ENCODE results near the gene IQSEC1.

Gene IQSEC1

DNA sequence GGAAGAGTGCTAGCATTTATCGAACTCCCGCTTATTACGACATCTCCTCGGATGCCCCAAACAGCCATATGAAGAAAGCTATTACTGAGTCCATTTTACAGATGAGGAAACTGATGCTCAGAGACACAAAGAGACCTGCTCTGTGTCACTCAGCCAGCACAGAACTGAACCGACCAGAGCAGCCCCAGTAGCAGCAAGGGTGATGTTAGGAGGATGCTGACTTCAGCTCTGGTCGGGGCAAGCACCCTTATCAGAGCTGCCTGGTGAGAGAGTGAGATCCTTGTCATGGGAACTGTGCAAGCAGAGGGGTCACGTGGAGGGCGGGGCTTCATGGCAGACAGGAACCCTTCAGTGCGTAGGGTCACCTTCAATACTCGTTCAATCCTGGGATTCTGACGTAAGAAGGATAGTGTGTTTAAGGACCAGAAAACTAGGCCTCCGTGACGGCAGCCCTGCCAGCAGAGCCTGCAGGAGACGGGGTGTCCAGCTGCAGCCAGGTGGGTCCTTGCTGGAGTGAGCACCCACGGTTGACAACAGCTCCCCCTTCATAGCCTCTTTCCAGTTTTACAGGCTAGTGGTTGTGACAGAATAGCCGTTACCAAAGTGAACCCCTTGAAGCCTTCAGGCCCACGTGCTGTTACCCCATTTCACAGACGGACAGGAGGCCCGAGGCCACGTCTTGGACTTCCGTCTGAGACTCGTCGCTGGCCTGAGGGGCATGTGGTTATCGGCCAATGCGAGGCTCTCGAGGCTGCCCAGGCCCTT lies 12.0 kb upstream of the IQSEC1 start:
- TF ChIP-seq, protein P1, sequence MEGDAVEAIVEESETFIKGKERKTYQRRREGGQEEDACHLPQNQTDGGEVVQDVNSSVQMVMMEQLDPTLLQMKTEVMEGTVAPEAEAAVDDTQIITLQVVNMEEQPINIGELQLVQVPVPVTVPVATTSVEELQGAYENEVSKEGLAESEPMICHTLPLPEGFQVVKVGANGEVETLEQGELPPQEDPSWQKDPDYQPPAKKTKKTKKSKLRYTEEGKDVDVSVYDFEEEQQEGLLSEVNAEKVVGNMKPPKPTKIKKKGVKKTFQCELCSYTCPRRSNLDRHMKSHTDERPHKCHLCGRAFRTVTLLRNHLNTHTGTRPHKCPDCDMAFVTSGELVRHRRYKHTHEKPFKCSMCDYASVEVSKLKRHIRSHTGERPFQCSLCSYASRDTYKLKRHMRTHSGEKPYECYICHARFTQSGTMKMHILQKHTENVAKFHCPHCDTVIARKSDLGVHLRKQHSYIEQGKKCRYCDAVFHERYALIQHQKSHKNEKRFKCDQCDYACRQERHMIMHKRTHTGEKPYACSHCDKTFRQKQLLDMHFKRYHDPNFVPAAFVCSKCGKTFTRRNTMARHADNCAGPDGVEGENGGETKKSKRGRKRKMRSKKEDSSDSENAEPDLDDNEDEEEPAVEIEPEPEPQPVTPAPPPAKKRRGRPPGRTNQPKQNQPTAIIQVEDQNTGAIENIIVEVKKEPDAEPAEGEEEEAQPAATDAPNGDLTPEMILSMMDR (conservative IDR thresholded peaks at IDR 0.05; ENCODE audit: low read depth, low read length) = no peak
- DNase-seq (ENCODE audit: low read depth) = no peak
- H3K4me3 ChIP-seq (ENCODE audit: low read depth, low read length) = no peak overlapping the region

DNA sequence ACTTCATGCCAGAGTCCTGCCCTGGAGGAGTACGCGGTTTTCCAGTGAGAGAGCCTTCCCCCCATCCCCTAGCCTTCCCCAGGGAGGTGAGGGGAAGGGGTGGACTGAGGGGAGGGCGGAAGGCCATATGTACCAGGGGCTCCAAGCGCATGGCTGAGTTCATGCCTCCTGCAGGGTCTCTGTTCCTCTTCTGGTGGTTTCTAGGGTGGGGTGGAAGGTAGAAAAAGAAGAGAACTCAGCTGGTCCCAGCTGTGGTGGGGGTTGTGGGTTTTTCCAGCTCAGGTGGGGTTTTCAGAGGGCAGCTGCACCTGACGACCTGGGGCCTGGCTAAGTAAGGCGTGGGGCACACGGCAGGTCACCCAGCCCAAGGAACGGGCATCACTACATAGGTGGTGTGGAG lies 10.7 kb upstream of the IQSEC1 start:
- no peak for DNase-seq (ENCODE audit: low read depth)
- TF ChIP-seq, protein P1 (conservative IDR thresholded peaks at IDR 0.05; ENCODE audit: low read depth, low read length) = no peak
- no peak overlapping the region for H3K4me3 ChIP-seq (ENCODE audit: low read depth, low read length)

DNA sequence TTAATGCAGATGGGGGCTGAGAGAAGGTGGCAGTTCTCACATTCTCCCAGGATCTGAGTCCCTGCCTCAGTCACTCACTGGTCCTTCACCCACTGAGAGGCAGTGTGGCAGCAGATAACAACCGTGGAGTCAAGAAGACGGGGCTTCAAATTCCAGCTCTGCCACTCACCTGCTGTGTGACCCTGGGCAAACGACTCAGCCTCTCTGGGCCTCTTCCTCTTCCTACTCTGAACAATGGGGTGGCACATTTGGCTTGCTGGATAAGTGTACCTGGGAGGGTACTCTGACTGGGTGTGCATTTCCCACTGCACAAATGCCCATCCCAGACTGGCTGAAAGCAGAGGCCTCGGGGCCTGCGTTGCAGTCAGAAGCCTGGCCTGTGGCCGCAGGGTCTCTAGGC lies 10.0 kb upstream of the IQSEC1 start:
- TF ChIP-seq, protein P1 (conservative IDR thresholded peaks at IDR 0.05; ENCODE audit: low read depth, low read length) = no peak
- H3K4me3 ChIP-seq (ENCODE audit: low read depth, low read length) = no peak overlapping the region
- DNase-seq (ENCODE audit: low read depth) = no peak

DNA sequence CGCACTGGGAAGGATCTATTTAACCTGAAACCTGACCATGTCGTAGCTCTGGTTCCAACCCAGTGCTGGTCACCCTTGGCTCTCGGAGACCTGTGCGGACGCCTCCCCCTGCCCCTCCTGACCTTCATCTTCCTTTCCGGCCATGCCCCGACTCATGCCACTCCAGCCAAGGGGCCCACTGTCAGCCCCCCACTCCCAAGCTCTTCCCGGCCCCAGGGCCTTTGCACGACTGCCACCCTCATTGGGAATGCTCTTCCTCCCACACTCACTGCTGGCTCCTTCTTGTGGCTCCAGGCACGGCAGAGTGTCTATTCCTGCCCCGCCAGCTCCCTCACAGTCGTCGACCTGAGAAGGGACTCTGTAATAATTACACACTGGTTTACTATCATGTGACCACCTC lies 9.4 kb upstream of the IQSEC1 start:
- TF ChIP-seq, protein P1 (conservative IDR thresholded peaks at IDR 0.05; ENCODE audit: low read depth, low read length) = no peak
- H3K4me3 ChIP-seq (ENCODE audit: low read depth, low read length) = no peak overlapping the region
- no peak for DNase-seq (ENCODE audit: low read depth)

DNA sequence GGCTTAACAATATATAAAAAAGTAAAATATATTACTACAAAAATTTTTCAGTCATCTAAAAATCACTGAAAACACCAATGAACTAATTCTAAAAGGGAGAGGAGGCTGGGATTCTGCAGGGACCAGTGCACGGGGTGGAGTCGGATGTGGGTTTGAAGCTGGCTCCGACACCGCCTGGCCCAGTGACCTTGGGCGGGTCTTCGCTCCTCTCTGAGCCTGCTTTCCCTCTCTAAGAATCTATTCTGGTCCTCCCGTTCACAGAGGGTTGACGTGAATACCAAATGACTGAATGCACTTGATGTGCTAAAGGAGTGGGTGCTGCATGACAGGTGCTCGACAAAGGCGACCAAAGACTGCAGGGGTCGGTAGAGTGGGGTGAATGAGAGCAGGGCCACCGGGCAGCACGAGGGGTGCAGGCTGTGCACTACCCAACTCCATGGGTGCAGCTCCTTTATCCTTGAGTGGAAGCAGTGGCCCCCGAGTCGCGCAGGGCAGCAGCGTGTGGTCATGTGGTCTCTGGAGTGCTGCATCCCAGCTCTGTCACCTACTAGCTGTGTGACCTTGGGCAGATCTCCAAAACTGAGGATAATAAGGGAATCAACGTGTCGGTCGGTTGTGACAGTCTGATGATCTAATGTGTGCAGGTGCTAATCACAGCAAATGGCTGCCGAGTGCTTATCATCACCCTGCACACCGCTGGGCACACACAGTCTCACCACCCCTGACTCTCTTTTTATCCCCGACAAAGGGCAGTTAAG lies 8.6 kb upstream of the IQSEC1 start:
- TF ChIP-seq, protein P1 (conservative IDR thresholded peaks at IDR 0.05; ENCODE audit: low read depth, low read length) = no peak
- DNase-seq (ENCODE audit: low read depth) = no peak
- H3K4me3 ChIP-seq (ENCODE audit: low read depth, low read length) = no peak overlapping the region

DNA sequence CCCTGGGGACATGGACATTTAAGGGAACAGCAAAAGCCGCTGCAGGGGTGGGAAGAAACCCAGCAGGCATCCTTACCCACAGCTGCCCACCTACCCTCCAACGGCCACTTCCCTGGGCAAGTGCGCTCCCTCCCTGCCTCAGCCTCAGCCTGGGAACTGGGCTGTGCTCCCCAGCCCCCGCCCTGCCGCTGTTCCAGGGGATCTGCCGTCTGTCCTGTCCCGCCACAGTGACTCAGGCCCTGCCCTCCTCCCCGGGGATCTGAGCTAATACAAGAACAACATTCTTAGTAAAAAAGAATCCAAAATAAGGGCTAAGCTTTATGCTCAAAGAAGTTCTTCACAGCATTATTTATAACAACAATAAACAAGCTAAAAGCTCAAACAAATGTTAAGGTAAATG lies 7.4 kb upstream of the IQSEC1 start:
- TF ChIP-seq, protein P1 (conservative IDR thresholded peaks at IDR 0.05; ENCODE audit: low read depth, low read length) = no peak
- DNase-seq (ENCODE audit: low read depth) = no peak
- no peak overlapping the region for H3K4me3 ChIP-seq (ENCODE audit: low read depth, low read length)
